Dermis blood vessel endothelial cell (primary cell): Measurements from ENCODE around the gene CAMK4. TPM values are rescaled to one million over a fixed set of nuclear protein-coding genes. Genes with fewer than 3 reads are reported as not detected.

ENCODE experiments used
- DNase-seq: peaks from one replicate; pipeline ENCODE4 v3.0.0; 2010
- total RNA-seq: library from RNA; depleted of rRNA; stranded (reverse); fragments of >200 nt; gene quantifications from 2 replicates; pipeline ENCODE4 v1.2.3, GENCODE V29; 2014

Gene CAMK4
- under 0.01 and 0.28 TPM in 2 replicates for total RNA-seq

GRCh38 chr5:111223787-111224560, at the start of gene CAMK4:
Gene CAMK4, plus strand, starts transcription at chr5:111224384. Its CDS starts 100 bp downstream, at chr5:111224484.
- peak; percentile 31 for DNase-seq

GRCh38 chr5:111183064-111183463, 41.1 kb upstream of the CAMK4 start:
- DNase-seq: no peak

GRCh38 chr5:111187079-111187478, 37.1 kb upstream of the CAMK4 start:
- DNase-seq: no peak

GRCh38 chr5:111194053-111194452, 30.1 kb upstream of the CAMK4 start:
- DNase-seq: no peak

- DNase-seq: no peak
Observed at GRCh38 chr5:111194925-111195324, 29.3 kb upstream of the CAMK4 start.

- DNase-seq: peak; percentile 2
Observed at GRCh38 chr5:111197523-111197922, 26.7 kb upstream of the CAMK4 start.

- DNase-seq: no peak
Observed at GRCh38 chr5:111198281-111198966, 25.8 kb upstream of the CAMK4 start.

- no peak for DNase-seq
Observed at GRCh38 chr5:111200828-111201227, 23.4 kb upstream of the CAMK4 start.

GRCh38 chr5:111201705-111202104, 22.5 kb upstream of the CAMK4 start:
- no peak for DNase-seq

GRCh38 chr5:111211341-111211740, 12.8 kb upstream of the CAMK4 start:
- no peak for DNase-seq

GRCh38 chr5:111214052-111214742, 10.0 kb upstream of the CAMK4 start:
- no peak for DNase-seq

GRCh38 chr5:111215971-111216370, 8.2 kb upstream of the CAMK4 start:
- no peak for DNase-seq

- DNase-seq: no peak
Observed at GRCh38 chr5:111221139-111221538, 3.0 kb upstream of the CAMK4 start.

GRCh38 chr5:111223101-111223786, 940 bp upstream of the CAMK4 start:
- DNase-seq: no peak

- no peak for DNase-seq
Observed at GRCh38 chr5:111224561-111225345, 569 bp downstream of the CAMK4 start.

GRCh38 chr5:111225926-111226325, 1.7 kb downstream of the CAMK4 start:
- no peak for DNase-seq

GRCh38 chr5:111226556-111226955, 2.4 kb downstream of the CAMK4 start:
- no peak for DNase-seq

- no peak for DNase-seq
Observed at GRCh38 chr5:111227226-111227782, 3.1 kb downstream of the CAMK4 start.

GRCh38 chr5:111227801-111228200, 3.6 kb downstream of the CAMK4 start:
- DNase-seq: no peak

- no peak for DNase-seq
Observed at GRCh38 chr5:111228520-111229220, 4.5 kb downstream of the CAMK4 start.

GRCh38 chr5:111229221-111229835, 5.1 kb downstream of the CAMK4 start:
- DNase-seq: no peak
